HepG2 (cell line): ENCODE data around the gene C12orf43. TPM values are rescaled to one million over a fixed set of nuclear protein-coding genes. Genes with fewer than 3 reads are reported as not detected.
A peak's percentile ranks its signal among the peaks of the same experiment; 100 is the strongest.

Experiments used
- CC2D1A ChIP-seq: sonication (generic); formaldehyde crosslinking; IDR thresholded peaks from 2 replicates; pipeline ENCODE4 v1.8.1; 2023; ENCODE audit warnings: mild to moderate bottlenecking, missing genetic modification reagents
- CEBPG ChIP-seq: IDR thresholded peaks from 2 replicates; pipeline ENCODE4 v1.6.1; 2016
- EED ChIP-seq: sonication (generic); formaldehyde crosslinking; IDR thresholded peaks from 2 replicates; pipeline ENCODE4 v1.5.0; 2020; ENCODE audit warnings: mild to moderate bottlenecking, missing genetic modification reagents
- ETV5 ChIP-seq: IDR thresholded peaks from 2 replicates; pipeline ENCODE4 v1.6.1; 2018; ENCODE audit warnings: missing biosample characterization, missing genetic modification reagents, inconsistent platforms, borderline replicate concordance
- FOXP4 ChIP-seq: sonication (generic); formaldehyde crosslinking; IDR thresholded peaks from 2 replicates; pipeline ENCODE4 v1.4.0; 2020; ENCODE audit warnings: missing genetic modification reagents
- IKZF4 ChIP-seq: sonication (generic); formaldehyde crosslinking; IDR thresholded peaks from 2 replicates; pipeline ENCODE4 v1.5.1; 2020; ENCODE audit warnings: borderline replicate concordance, mild to moderate bottlenecking, low read depth, missing genetic modification reagents; ENCODE audit errors: not compliant biosample characterization
- IRF1 ChIP-seq: sonication (generic); formaldehyde crosslinking; IDR thresholded peaks from 2 replicates; pipeline ENCODE4 v1.4.0; 2020; ENCODE audit warnings: low read depth, mild to moderate bottlenecking, missing genetic modification reagents
- IRF2 ChIP-seq: IDR thresholded peaks from 2 replicates; pipeline ENCODE4 v1.6.1; 2018; ENCODE audit warnings: missing genetic modification reagents, missing compliant biosample characterization
- MAX ChIP-seq: IDR thresholded peaks from 2 replicates; pipeline ENCODE4 v1.6.1; 2012; ENCODE audit warnings: inconsistent platforms
- MAZ ChIP-seq, 2 experiments: sonication (generic) in 1 of 2; formaldehyde crosslinking in 1 of 2; IDR thresholded peaks; 2 replicates each; pipeline versions ENCODE4 v1.5.0 to v1.6.1; 2012 to 2020; ENCODE audit warnings: low read depth in 2 of 2, mild to moderate bottlenecking in 2 of 2, borderline replicate concordance in 1 of 2, improper control_type of control experiment in 1 of 2, low read length in 1 of 2, missing genetic modification reagents in 1 of 2, moderate library complexity in 1 of 2
- PITX1 ChIP-seq: sonication (generic); formaldehyde crosslinking; IDR thresholded peaks from 2 replicates; pipeline ENCODE4 v1.5.1; 2020; ENCODE audit warnings: mild to moderate bottlenecking, missing genetic modification reagents
- RXRB ChIP-seq: IDR thresholded peaks from 2 replicates; pipeline ENCODE4 v1.6.1; 2016; ENCODE audit warnings: borderline replicate concordance, missing genetic modification reagents, missing compliant biosample characterization
- SNAPC4 ChIP-seq: sonication (generic); formaldehyde crosslinking; IDR thresholded peaks from 2 replicates; pipeline ENCODE4 v1.4.0; 2020; ENCODE audit warnings: mild to moderate bottlenecking, missing genetic modification reagents
- STAT5B ChIP-seq: sonication (generic); formaldehyde crosslinking; IDR thresholded peaks from 2 replicates; pipeline ENCODE4 v1.4.0; 2020; ENCODE audit warnings: missing genetic modification reagents
- ZBTB42 ChIP-seq: sonication (generic); formaldehyde crosslinking; IDR thresholded peaks from 2 replicates; pipeline ENCODE4 v1.5.0; 2020; ENCODE audit warnings: mild to moderate bottlenecking, missing genetic modification reagents
- ZBTB46 ChIP-seq: sonication (generic); formaldehyde crosslinking; IDR thresholded peaks from 2 replicates; pipeline ENCODE4 v1.4.0; 2020; ENCODE audit warnings: mild to moderate bottlenecking, missing genetic modification reagents, borderline replicate concordance
- ZC3H13 ChIP-seq: sonication (generic); formaldehyde crosslinking; IDR thresholded peaks from 2 replicates; pipeline ENCODE4 v1.8.1; 2023; ENCODE audit warnings: mild to moderate bottlenecking, missing genetic modification reagents, moderate library complexity
- ZKSCAN5 ChIP-seq: sonication (generic); formaldehyde crosslinking; IDR thresholded peaks from 2 replicates; pipeline ENCODE4 v1.5.1; 2020; ENCODE audit warnings: mild to moderate bottlenecking, missing genetic modification reagents
- ZSCAN21 ChIP-seq: sonication (generic); formaldehyde crosslinking; IDR thresholded peaks from 2 replicates; pipeline ENCODE4 v1.8.0; 2022; ENCODE audit warnings: mild to moderate bottlenecking, missing genetic modification reagents, moderate library complexity, borderline replicate concordance
- polyA plus RNA-seq, 8 experiments: library from polyadenylated mRNA; depleted of rRNA in 3 of 8; stranded (reverse) in 7 of 8; unstranded in 1 of 8; fragments of >200 nt; fragmentation: Illumina TruSeq in 4 of 8; extraction: Trizol in 4 of 8; gene quantifications; 2 replicates each; pipeline versions ENCODE4 v1.2.1 to v1.2.3, GENCODE V29; 2011 to 2016; ENCODE audit warnings: low read depth in 4 of 8, missing spikeins in 1 of 8, mixed read lengths in 1 of 8; ENCODE audit not compliant: insufficient read depth in 1 of 8
- total RNA-seq, 5 experiments: library from RNA; depleted of rRNA; stranded (reverse); fragments of >200 nt; fragmentation: Illumina TruSeq; extraction: Trizol; gene quantifications; 2 replicates each; pipeline ENCODE4 v1.2.3, GENCODE V29; 2016; ENCODE audit warnings: low read depth in 1 of 5

Gene C12orf43
- total and polyA plus RNA-seq, 2 of the 13 experiments (the other 11 are each of a cell fraction or from before 2014, with no cell fraction given): 7.9 to 11.1 TPM

GRCh38 chr12:120984351-120984898 lies 31.9 kb downstream of the C12orf43 start (continued):
- TF ChIP-seq MAX: peak; percentile 42; the same call in 1 of the 2 replicates
- TF ChIP-seq EED (CRISPR knock-in tag): no peak
- peak; percentile 50; the same call in 1 of the 2 replicates for TF ChIP-seq FOXP4
- TF ChIP-seq ZC3H13 (CRISPR knock-in tag): no peak
- no peak for TF ChIP-seq SNAPC4
- TF ChIP-seq ZKSCAN5 (CRISPR knock-in tag): no peak
- TF ChIP-seq STAT5B (CRISPR knock-in tag): no peak
- no peak for TF ChIP-seq IKZF4 (CRISPR knock-in tag)
- TF ChIP-seq ZSCAN21 (CRISPR knock-in tag): no peak
- no peak for TF ChIP-seq MAZ (IDR thresholded peaks at IDR 0.05; ENCODE audit: borderline replicate concordance, low read depth, low read length)
- TF ChIP-seq MAZ (CRISPR knock-in tag; IDR thresholded peaks at IDR 0.05; ENCODE audit: low read depth): no peak
- no peak for TF ChIP-seq ZBTB46
- TF ChIP-seq RXRB (CRISPR knock-in tag): peak; percentile 63; the same call in 1 of the 2 replicates
- 0 out of 2 replicates have a peak, but pooled peaks have one; percentile 4 for TF ChIP-seq CEBPG
- TF ChIP-seq IRF2 (CRISPR knock-in tag): 0 out of 2 replicates have a peak, but pooled peaks have one; percentile 32
- peak; percentile 22; the same call in 1 of the 2 replicates for TF ChIP-seq ETV5
- TF ChIP-seq ZBTB42: no peak
- TF ChIP-seq CC2D1A: no peak
- TF ChIP-seq PITX1 (CRISPR knock-in tag): peak; percentile 35; the same call in 1 of the 2 replicates
- no peak for TF ChIP-seq IRF1
